ENCODE data around the gene MEX3A. TPM values are rescaled to one million over a fixed set of nuclear protein-coding genes. Genes with fewer than 3 reads are reported as not detected.
"Not testable (repeated sequence)": the region's sequence is repeated elsewhere in the genome, so short reads cannot be mapped to it uniquely, and the experiment has no call there.

Gene MEX3A
- total RNA-seq, 1 donor from 2014 or later: 37.6 TPM

DNA sequence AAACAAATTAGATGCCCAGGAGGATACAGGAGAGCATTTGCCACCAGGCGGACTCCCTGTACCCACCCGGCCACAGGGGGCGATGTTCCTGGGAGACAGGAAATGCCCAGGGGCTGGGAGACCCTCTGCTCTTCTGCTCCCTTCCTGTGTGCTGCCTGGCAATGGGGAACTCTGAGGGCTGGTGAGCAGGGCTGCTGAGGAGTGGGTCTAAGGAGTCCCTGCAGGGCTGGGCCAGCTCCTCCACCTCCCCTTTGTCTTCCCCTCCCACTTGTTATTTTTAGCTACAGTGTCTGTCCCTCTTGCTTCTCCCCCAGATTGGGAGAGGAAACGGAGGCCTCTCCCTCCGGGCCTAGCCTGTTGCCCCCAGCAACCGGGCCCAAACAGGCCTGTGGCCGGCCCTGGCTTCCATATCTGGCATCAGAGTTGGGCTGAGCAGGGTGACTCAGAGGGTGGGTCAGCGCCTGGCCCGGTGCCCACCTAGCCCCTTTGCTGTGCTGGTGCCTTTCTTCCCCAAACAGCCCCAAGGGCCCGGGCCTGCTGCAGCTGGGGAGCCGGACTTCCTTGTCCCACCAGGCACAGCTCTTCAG lies 43.9 kb upstream of the MEX3A start:
- Histone ChIP-seq H3K9ac (ENCODE audit: low read length) (peak overlapping the region; percentile 93), H3K4me3 (ENCODE audit: insufficient read depth, low read depth, low read length) (peak overlapping the region; percentile 48), H3K27ac (ENCODE audit: low read depth, low read length) (peak overlapping the region; percentile 100), H4K20me1 (ENCODE audit: insufficient read depth, low read length) (peaks cover 35% of the 10 kb centered on the region), H2AFZ (ENCODE audit: low read depth, low read length) (no peak overlapping the region), H3K36me3 (ENCODE audit: insufficient read depth, low read length) (peaks cover 4% of the 10 kb centered on the region), H3K4me1 (ENCODE audit: insufficient read depth, low read length) (peaks cover 86% of the 10 kb centered on the region), H3K9me3 (ENCODE audit: insufficient read depth, low read depth, low read length) (no peaks in the 10 kb centered on the region), H3K27me3 (ENCODE audit: insufficient read depth, low read length) (no peaks in the 10 kb centered on the region), H3K4me2 (ENCODE audit: low read length) (peak overlapping the region; percentile 85), H3K79me2 (ENCODE audit: insufficient read depth, low read length) (peaks cover 92% of the 10 kb centered on the region)
- DNase-seq (ENCODE audit: low read depth): peak; percentile 96
- Mint-ChIP-seq H3K4me3 (ENCODE audit: unreplicated experiment) (peak overlapping the region; percentile 66), H3K4me1 (ENCODE audit: low read depth, unreplicated experiment) (peaks cover 75% of the 10 kb centered on the region), H3K27me3 (ENCODE audit: low read depth, unreplicated experiment) (no peaks in the 10 kb centered on the region), H3K27ac (ENCODE audit: unreplicated experiment) (peak overlapping the region; percentile 98), H3K36me3 (ENCODE audit: low read depth, unreplicated experiment) (peaks cover 7% of the 10 kb centered on the region), H3K9me3 (ENCODE audit: unreplicated experiment) (no peaks in the 10 kb centered on the region)
- FAIRE-seq: no peak
- TF ChIP-seq, protein P1, sequence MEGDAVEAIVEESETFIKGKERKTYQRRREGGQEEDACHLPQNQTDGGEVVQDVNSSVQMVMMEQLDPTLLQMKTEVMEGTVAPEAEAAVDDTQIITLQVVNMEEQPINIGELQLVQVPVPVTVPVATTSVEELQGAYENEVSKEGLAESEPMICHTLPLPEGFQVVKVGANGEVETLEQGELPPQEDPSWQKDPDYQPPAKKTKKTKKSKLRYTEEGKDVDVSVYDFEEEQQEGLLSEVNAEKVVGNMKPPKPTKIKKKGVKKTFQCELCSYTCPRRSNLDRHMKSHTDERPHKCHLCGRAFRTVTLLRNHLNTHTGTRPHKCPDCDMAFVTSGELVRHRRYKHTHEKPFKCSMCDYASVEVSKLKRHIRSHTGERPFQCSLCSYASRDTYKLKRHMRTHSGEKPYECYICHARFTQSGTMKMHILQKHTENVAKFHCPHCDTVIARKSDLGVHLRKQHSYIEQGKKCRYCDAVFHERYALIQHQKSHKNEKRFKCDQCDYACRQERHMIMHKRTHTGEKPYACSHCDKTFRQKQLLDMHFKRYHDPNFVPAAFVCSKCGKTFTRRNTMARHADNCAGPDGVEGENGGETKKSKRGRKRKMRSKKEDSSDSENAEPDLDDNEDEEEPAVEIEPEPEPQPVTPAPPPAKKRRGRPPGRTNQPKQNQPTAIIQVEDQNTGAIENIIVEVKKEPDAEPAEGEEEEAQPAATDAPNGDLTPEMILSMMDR (IDR thresholded peaks at IDR 0.05; ENCODE audit: insufficient read depth, low read depth, low read length): peak; percentile 33
- TF ChIP-seq EZH2 (IDR thresholded peaks at IDR 0.05; ENCODE audit: insufficient read depth, low read length): no peak

DNA sequence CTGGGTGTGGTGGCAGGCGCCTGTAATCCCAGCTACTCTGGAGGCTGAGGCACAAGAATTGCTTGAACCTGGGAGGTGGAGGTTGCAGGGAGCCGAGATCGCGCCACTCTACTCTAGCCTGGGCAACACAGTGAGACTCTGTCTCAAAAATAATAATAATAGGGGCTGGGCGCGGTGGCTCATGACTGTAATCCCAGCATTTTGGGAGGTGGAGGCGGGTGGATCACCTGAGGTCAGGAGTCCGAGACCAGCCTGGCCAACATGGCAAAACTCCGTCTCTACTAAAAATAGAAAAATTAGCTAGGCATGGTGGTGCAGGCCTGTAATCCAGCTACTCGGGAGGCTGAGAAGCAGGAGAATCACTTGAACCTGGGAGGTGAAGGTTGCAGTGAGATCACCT lies 43.3 kb upstream of the MEX3A start:
- H3K27me3 ChIP-seq (ENCODE audit: insufficient read depth, low read length); H3K4me3 ChIP-seq (ENCODE audit: insufficient read depth, low read depth, low read length); H2AFZ ChIP-seq (ENCODE audit: low read depth, low read length); H3K36me3 ChIP-seq (ENCODE audit: insufficient read depth, low read length); H3K36me3 Mint-ChIP-seq (ENCODE audit: low read depth, unreplicated experiment); FAIRE-seq; H3K27me3 Mint-ChIP-seq (ENCODE audit: low read depth, unreplicated experiment); H3K9me3 Mint-ChIP-seq (ENCODE audit: unreplicated experiment); DNase-seq (ENCODE audit: low read depth); H3K4me3 Mint-ChIP-seq (ENCODE audit: unreplicated experiment); H3K9me3 ChIP-seq (ENCODE audit: insufficient read depth, low read depth, low read length): not testable (repeated sequence)
- peaks cover 93% of the 10 kb centered on the region for H3K79me2 ChIP-seq (ENCODE audit: insufficient read depth, low read length)
- H4K20me1 ChIP-seq (ENCODE audit: insufficient read depth, low read length): peaks cover 38% of the 10 kb centered on the region
- Mint-ChIP-seq H3K4me1 (ENCODE audit: low read depth, unreplicated experiment) (peaks cover 79% of the 10 kb centered on the region), H3K27ac (ENCODE audit: unreplicated experiment) (peak overlapping the region; percentile 100)
- peak overlapping the region; percentile 100 for H3K27ac ChIP-seq (ENCODE audit: low read depth, low read length)
- peak overlapping the region; percentile 47 for H3K4me2 ChIP-seq (ENCODE audit: low read length)
- peak overlapping the region; percentile 93 for H3K9ac ChIP-seq (ENCODE audit: low read length)
- peaks cover 90% of the 10 kb centered on the region for H3K4me1 ChIP-seq (ENCODE audit: insufficient read depth, low read length)

DNA sequence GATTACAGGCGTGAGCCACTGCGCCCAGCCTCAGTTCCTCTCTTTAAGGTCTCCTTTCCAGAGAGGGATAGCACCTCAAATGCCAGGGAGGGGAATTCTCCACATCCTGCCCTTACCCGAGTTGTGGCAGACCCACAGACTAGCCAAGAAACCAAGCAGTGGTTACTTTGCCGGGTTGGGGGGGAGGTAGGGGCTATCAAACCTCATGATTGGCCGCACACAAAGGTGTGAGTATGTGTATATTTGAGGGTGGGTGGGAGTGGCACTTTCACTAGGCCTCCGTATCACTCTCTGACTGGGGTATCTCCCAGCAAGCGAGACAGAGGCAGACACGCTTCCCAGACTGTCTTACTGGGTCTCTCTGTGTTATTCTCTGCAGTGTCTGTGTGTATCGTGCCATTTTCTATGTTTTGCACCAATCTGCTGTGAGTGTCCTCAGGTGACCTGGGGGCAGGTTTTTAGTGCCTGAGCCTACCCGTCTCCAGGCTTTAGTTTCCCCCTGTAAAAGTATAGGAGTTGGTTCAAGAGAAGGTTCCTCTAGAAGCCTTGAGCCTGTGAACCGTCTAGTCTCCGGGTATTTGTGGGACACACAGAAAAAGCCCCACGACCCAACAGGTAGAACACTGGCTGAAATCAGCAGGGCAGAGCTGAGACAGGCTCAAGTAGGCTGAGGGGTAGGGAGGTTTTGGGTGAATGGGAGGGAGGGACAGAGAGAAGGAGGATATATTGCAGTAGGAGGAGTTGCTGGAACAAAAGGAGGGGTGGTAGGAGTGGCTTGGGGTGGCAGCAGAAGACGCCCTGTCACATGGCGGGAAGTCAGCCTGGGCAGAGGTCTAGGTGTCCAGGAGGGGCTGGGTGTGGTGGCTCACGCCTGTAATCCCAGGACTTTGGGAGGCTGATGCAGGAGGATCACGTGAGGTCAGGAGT lies 42.6 kb upstream of the MEX3A start:
- no peak for FAIRE-seq
- no peak for DNase-seq (ENCODE audit: low read depth)
- Histone ChIP-seq H4K20me1 (ENCODE audit: insufficient read depth, low read length) (peaks cover 43% of the 10 kb centered on the region), H3K27me3 (ENCODE audit: insufficient read depth, low read length) (no peaks in the 10 kb centered on the region), H3K9ac (ENCODE audit: low read length) (peak overlapping the region; percentile 93), H3K4me2 (ENCODE audit: low read length) (peak overlapping the region; percentile 47), H3K27ac (ENCODE audit: low read depth, low read length) (peak overlapping the region; percentile 100), H3K4me1 (ENCODE audit: insufficient read depth, low read length) (peaks cover 90% of the 10 kb centered on the region), H3K9me3 (ENCODE audit: insufficient read depth, low read depth, low read length) (no peaks in the 10 kb centered on the region), H3K4me3 (ENCODE audit: insufficient read depth, low read depth, low read length) (no peak overlapping the region), H3K79me2 (ENCODE audit: insufficient read depth, low read length) (peaks cover 93% of the 10 kb centered on the region), H3K36me3 (ENCODE audit: insufficient read depth, low read length) (peaks cover 9% of the 10 kb centered on the region), H2AFZ (ENCODE audit: low read depth, low read length) (no peak overlapping the region)
- no peaks in the 10 kb centered on the region for H3K27me3 Mint-ChIP-seq (ENCODE audit: low read depth, unreplicated experiment)
- no peaks in the 10 kb centered on the region for H3K9me3 Mint-ChIP-seq (ENCODE audit: unreplicated experiment)
- H3K4me1 Mint-ChIP-seq (ENCODE audit: low read depth, unreplicated experiment): peaks cover 82% of the 10 kb centered on the region
- peak overlapping the region; percentile 60 for H3K4me3 Mint-ChIP-seq (ENCODE audit: unreplicated experiment)
- peak overlapping the region; percentile 100 for H3K27ac Mint-ChIP-seq (ENCODE audit: unreplicated experiment)
- peaks cover 9% of the 10 kb centered on the region for H3K36me3 Mint-ChIP-seq (ENCODE audit: low read depth, unreplicated experiment)
- TF ChIP-seq, protein P1 (IDR thresholded peaks at IDR 0.05; ENCODE audit: insufficient read depth, low read depth, low read length): no peak
- TF ChIP-seq EZH2 (IDR thresholded peaks at IDR 0.05; ENCODE audit: insufficient read depth, low read length): no peak

All from astrocyte (in vitro differentiated cells and primary cell).